ENCODE measurements around the gene RGS3.

Gene RGS3

DNA sequence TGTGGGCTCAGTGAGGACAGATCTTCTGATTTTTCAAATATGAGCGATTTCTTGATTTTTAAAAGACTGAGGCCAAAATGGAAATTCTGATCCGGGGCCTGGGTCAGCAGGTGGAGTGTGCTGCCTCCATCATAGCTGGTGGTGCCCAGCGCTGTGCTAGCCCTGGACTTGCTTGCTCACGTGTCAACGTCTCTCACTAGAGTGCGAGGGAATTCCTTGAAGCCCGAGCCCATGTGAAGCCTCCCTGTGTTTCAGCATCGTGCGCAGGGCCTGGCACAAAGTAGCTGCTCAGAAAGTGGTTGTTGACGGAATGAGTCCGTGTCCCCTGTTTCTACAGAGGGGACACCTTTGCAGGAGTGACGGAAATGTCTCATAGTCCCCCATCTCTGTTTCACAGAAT lies 50.5 kb downstream of the RGS3 start:
- DNase-seq, result no peak

DNA sequence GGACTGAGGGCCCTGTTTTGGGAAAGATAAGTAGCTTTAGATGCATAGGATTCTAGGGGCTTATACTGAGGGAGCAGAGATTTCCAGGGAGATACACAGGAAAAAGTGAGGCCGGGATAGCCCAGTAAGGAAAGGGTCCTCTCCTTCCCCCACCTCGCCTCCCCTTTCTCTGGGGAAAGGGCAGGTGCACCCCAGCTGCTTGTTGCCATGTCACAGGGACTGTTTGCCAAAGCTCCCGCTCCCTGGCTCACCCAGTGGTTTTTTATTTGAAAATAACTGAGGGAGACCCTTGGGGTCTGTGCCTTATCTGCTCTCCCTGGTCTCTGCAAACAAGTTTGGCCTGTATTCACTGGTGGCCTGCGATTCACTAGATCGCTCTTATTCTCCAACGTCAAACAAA lies 51.2 kb downstream of the RGS3 start:
- DNase-seq, result no peak

DNA sequence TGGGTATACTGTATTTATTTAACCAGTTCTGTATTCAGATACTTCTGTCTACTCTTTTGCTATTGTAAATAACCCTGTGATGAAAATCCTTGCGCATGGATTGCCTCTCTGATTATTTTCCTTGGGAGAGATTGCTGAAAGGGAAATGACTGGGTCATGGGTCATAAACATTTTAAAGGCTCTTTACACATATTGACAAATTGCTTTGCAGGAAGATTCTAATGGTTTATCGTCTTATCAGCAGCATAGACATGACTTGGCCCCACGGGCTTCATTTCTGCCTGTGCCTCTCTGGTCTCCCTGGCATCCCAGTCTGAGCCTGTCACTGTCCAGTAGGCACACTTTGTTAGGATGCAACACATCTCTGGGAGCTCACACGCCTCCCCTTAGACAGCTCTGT lies 52.3 kb downstream of the RGS3 start:
- no peak for DNase-seq

DNA sequence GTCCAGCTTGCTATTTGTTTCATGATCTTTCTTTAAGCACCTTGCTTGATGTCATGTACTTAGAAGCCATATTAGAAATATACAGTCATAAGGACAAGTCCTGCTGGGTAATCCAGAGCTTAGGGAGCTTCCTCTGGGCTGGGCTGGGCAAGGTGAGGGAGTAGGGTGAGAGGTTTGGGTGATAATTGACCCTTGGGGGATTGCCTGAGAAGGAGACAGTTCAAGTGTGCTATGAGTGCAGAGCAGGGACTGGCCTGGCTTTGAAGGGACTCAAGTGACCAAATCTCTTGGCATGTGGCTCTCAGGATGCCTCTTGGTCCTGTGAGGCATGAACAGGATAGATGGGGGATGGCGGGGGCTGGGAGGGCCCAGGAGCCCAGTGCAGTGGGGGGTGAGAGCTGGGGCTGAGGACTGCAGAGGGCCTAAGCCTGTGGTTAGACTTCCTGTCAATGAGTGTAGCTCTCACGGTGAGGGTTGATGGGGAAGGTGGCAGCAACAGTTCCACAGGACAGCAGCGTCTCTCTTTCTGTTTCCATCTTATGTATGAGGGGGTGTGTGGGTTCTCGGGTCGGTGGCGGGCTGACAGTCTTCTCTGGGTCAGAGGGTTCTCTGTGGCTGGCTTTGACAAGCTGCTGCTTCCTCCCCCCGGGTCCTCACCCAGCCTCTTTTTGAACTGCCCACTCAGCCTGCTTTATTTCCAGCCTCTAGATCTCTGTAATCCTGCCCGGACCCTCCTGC lies 53.5 kb downstream of the RGS3 start:
- peak; percentile 90 for DNase-seq

DNA sequence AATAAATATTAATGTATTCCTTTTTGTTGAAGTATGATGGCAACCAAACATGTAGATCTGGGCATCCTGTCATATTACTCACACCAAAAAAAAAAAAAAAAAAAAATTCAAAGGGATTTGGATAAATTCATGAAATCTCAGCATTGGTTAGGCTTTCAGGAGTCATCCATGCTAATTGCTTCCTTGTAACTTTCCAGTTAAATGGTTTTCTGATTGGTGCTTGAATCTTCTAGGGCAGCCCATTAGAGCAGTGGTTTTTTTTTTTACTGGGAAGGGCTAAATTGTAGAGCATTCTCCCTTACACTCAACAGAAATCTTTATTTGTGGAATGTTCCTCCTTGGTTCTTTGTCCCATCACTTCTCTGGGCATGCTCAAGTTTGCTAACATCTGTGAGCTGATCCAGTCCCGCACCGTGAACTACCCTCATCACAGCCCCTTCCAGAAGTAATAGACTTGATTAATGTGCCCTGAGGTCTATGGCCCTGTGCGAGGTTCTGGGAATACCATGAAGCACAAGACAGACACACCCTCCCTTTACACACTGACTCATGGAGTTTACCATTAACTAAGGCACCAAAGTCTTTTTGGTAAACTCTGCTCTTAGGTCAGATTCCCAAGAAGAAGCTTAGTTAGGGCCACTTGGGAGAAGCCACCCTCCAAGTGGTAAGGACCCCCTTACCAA lies 56.0 kb downstream of the RGS3 start:
- no peak for DNase-seq

DNA sequence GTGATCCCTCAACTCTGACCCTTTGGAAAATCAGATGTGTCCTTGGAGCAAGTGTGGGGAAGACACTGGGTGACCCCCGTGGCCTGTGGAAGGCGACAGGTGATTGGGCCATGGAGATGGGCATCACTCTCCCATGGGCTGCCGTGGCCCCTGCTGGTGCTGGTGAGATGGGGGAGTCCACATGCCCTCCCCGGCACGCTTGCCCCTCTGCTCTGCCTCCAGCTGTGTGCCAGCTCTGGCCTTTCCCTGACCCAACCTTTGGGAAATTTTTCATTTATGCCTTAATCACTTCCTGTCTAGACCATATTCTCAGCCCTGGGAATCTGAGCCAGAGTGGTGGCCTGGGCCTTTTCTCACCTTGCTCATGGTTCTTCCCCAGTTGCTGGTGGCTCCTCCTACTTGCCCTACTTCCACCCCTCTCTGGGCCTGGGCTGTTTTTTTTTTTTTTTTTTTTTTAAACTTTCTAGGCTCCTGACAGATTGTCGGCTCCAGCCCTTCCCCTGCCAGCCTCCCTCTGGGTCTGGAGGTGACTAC lies 56.6 kb downstream of the RGS3 start:
- DNase-seq, result peak; percentile 58

DNA sequence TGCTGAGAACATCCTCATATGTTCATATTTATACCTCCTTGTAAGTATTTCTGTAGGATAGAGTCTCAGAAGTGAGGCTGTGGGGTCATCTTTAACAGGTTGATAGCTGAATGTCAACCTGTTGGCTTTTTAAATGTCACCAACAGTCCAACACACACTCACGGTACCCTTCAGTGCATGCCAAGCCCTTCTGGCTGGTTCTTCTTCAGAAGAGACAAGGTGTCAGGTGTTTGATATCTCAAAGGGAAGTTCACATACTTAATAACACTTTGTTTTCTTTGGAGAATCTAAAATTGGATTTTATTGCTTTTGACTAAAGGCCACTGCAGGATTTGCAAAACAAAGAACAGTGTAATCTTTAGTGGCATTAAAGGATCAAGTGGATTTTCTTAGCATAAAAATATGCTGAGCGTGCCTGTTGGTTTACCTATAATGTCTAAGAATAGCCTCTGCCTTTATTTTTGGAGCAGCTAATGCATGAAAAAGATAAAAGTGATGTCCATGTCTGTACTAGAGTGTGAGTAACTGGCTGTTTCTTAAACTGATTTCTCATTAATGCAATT lies 58.2 kb downstream of the RGS3 start:
- DNase-seq, result no peak

DNA sequence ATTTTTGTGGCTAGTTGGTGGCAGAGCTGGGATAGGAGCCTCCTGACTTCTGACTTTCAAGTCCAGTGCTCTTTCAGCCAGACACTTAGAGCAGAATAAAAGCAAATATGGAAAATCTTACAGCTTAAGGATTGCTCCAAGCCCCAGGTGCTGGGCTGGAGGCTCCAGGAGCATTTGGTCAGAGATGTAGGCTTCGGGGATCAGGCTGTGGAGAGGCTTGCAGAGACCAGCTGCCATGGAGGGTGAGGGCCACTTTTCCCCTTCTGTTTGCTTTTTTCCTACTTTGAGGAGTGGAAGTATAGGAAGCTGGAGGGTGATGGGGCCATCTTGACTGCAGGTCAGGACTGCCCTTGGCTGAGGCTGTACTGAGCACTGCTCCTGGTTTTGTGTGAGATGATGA lies 58.9 kb downstream of the RGS3 start:
- DNase-seq, result no peak

DNA sequence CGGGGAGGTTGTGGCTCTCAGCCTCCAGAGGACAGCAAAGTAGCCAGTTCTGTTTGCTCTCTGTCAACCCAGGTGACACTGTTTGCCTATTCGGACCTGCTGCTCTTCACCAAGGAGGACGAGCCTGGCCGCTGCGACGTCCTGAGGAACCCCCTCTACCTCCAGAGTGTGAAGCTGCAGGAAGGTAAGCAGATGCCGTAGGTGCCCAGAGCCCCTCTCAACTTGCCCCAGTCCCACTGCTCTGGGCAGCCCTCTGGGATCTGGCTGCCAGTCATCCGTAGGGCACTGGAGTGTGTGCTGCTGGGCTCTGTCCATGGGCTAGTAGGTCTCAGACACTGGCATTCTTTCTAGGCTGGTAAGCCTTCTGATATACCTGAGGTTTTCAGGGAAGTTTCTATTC lies 59.3 kb downstream of the RGS3 start:
- no peak for DNase-seq

DNA sequence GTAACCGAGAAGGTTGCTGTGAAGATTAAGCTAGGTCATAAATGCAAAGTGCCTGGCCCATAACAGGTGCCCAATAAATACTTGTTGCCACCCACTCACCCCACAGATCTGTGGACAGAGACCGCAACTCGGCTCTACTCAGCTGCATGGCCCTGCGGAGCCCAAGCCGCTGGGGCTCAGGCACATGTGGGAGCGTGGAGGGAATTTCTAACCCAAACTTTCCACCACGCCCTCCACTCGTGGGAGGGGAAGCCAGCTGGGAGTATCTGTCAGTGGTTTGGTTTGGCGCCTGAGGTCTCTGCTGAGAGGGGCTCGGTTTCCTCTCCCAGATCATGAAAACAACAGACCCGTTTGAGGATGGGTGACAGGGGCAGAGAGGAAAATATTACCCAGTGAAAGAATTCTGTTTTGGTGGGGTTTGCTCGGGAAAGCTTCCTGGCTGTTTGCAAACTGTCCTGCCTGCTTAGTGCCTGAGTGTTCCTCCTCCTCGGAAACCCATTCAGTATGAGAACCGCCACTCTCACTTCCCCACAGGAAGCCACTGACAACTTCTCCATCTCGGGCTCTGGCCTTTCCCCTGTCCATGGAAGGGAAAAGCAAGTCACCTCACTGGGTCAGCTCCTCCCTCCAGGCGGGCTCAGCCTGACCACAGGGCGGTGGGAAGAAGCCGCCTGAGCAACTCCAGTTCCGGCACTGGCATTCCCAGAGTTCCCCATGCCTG lies 60.1 kb downstream of the RGS3 start:
- peak; percentile 64 for DNase-seq

DNA sequence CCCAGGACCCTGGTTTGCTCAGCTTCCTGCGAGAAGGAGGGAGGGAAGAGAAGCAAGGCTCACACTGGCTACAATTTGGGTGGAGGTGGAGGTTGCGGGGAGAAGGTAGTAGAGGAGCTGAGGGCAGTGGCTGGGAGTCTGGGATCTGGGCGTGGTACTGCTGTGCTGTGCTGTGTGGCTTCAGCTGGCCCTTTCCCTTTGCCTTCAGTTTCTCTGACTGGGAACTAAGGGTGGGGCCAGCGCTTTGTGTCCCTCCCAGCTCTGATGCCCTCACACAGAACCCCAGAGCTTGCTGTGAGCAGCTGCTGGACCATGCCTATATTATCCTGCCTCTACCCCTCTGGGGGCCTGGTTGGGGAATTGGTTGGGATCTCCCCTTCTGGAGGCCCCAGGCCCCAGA lies 60.9 kb downstream of the RGS3 start:
- no peak for DNase-seq

DNA sequence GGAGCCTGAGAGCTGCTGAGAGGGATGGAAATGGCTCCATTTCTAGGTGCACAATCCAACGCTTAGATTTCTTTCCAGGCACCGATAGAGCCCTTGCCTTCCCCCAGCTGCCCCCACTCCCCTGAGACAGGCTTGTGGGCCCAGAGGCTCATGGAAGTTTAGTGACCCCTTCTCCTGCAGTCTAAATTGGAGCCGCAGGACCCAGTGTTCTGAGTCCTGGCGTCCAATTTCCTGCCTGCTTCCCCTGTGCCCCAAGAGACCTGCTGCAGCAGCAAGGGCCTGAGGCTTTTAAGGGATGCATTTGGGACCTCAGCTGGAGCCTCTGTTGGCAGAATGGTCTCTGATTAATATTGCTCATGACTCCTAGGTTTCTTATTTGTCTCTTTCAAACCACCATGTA lies 61.7 kb downstream of the RGS3 start:
- no peak for DNase-seq

DNA sequence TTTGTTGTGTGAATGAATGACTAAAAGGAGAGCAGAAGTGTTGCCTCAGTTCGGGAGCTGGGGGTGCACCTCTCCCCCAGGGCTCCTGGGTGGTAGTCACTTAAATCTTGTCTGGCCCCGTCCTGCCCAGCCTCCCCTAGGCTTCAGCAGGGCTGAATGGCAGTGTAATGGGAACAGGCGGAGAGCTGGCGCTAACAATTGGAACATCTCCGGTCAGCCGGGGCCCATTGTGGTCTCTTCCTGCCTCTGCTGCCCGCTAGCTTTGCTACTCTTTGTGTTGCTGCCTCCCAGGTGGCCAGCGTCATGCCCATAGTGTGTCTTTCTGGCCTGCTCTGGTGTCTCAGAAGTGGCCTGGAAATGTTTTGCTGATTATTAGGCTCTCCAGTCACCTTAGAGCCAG lies 62.3 kb downstream of the RGS3 start:
- no peak for DNase-seq

DNA sequence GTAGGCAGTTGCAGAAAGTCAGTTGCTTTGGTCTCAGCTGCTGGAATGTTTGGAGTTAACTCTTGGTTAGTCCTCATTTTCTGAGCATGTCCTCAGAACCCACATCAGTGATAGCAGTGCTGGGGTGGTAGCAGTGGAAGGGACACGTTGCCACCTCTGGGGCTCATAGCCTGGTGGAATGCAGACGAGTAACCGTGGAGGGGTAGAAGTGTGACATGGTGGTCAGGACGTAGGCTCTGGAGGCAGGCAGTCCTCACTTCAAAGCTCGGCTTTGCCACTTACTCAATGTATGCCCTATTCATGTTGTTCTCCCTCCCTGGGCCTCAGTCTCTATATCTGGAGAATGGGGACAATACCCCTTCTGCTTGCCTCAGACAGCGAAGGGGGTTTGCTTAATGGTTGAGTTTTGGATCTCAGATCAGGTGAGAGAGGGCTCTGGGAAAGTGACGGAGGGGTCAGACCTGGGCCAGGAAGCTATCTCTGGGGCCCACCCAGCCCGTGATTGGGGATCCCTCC lies 62.8 kb downstream of the RGS3 start:
- no peak for DNase-seq

DNA sequence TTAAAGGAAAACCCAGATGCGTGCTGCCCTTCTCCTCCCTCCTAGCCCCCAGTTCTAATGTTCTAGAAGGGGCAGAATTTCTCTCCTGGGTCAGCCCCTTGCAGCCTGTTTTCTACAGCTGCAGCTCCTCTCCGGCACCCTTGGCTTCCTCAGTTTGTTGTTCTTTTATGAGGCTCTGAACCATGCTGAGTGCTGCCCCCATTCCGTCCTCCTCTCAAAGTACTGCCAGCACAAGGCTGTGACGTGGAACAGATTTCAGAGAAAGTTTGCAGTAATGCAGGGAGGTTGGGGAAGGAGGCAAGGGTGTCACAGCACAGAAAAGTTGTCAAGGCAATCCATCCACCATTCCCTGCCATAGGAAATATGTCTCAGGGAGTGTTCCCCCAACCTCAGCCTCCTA lies 63.3 kb downstream of the RGS3 start:
- DNase-seq, result no peak

DNA sequence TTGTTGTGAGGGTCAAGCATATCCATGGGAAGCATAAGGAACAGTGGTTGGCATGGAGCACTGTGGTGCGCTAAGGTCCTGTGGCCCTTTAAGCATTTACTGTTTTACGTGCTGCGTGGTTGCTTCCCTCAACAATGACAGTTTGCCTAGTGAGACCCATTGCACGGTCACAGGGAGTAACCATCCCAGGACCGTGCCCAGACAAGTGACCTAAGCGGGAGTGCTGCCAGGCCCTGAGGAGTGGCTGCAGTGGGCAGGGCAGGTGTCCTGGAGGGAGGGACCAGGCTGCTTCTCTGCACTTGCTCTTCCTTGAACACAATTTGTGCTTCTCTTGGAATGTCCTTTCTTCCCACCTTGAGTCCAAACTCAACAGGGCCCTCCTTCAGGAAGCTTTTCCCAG lies 64.6 kb downstream of the RGS3 start:
- DNase-seq, result no peak

DNA sequence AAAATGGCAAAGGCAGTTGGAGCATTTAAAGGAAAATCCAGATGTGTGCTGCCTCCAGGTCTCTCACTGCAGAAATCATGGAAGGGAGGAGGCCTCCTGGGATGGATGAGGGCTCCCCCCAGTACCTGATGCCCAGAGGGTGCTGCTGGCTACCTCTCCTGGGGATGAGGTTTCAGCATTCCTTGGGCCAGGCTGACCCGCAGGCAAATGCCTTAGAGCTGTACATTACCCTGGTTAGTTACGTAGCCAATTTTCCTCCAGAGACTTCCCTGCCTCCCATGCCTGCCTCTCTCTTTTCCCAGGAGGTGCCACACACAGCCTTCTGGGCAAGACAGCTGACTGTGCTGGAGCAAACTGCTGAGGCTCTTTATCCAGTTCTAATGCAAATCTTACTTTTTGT lies 65.3 kb downstream of the RGS3 start:
- no peak for DNase-seq

DNA sequence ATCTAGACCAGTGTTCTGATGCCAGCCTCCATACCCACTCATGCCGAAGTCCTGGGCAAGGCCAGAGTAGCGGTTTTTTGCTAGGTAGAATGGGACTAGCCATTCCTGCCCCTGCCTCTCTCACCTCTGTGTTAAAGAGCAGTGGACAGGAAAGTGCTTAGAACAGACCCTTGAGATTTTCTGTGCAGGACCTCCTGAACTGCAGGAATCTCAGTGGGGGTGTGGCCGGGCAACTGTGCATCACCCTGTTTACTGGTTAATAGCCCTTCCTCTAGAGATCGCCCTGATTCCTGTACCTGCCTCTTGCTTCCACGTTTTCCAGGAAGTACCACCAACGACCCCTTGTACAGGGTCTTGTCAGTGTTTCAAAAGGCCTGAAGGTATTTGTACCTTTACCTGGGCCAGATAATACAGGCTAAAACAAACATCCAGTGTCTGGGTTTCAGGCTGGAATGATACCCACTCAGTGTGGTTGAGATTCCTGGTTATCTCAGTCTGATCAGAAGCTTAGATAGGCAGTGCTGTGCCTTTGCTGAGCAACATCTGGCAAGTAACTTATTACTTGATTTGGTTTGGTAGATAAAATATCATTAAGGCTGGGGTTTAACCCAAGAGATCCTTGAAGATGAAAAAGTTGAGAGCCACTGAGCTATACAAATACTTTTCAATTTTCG lies 65.9 kb downstream of the RGS3 start:
- DNase-seq, result no peak

DNA sequence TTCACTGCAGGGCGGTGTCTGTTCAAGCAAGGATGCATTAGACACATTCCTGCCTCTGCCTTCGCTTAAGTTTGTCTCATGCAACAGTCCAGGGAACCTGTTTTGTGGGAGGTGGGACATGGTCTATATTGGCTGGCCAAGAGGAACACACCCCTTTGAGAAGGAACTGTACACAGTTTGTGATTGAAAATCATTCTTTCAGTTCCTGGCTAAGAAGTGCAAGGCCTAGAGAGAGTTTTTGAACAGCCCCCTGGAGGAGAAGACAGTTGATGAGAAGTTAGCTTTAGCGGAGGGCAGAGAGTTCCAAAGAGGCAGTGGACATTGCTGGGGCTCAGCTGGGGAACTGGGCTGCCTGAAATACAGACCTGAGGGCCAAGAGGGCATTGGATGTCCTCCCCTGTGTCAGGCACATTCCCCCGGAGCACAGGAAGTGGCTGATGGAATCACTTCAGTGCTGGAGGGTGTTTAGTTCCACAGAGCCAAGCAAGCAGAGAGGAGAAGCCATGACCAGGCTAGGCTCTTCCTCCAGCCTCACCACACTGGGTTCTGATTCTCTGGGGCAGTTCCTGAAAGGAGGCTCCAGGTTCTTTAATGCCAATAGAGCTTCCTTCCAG lies 66.6 kb downstream of the RGS3 start:
- DNase-seq, result no peak

DNA sequence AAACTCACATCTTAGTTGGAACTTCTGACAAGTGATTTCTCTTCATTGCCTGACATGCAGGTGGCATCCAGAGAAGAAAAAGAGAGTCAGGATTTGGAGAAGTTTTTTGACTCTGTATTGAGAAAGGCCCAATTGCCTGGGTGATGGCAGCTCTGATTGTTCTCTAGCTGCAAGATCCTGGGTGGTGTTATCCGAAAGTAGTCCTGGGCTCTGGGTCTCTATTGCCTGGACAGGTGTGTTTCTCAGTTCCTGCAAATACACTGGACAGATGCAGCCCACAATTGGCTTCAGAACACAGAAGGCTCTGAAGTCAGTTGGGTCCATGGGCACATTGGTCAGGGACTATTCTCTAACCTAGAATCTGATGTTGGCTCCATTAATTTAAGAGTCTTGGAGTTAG lies 67.4 kb downstream of the RGS3 start:
- DNase-seq, result no peak

DNA sequence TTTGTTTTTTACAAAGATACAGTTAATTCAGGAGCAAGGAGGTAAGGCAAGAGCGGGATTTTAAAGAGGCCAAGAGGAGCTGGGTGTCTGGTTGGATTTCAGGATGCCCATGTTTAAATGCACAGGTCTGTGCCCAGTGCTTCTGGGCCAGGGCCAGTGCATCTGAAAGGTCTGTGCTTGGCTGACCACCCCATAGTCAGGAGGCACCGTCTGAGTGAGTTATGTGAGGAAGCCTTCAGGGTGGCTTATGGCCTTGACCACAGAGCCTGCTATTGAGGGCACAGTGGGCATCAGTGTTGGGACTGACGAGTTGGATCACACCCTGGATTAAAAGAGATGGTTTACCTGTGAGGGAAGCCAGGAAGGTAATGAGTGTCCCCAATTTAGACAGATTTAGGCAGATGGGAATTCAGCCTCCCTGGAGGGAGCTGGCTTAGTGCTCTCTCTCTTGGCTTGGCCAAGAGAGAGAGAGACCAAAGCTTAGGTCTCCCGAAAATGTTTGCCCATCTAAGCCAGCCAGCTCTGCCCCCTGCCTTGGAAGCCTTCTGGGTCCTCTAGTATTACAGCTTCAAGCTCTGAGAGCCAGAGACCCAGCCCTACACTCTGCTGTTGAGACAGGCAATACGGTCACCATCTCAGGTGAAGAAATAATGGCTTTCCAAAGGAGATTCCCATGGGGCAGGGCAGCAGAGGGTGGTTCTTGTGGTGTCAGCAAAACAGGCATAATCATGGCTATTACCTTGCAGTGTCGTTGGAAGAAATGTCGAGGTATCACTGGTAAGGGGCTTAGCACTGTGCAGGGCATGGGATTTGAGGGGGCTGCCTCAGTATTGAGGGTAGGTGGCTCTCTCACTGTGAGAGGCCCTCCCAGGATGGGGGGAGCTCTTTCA lies 68.6 kb downstream of the RGS3 start:
- no peak for DNase-seq
